H1 (cell line): ENCODE data around the gene TLK1. TPM values are rescaled to one million over a fixed set of nuclear protein-coding genes. Genes with fewer than 3 reads are reported as not detected.

ENCODE experiments used
- CTCF ChIA-PET: fragments of 300-600 bp; sonication (Branson Sonifier 250); formaldehyde crosslinking; loops from one replicate; lab custom pipeline; 2021; ENCODE audit not compliant: partially characterized antibody; lab: Charles Lee
- POLR2A ChIA-PET: fragments of 300-600 bp; sonication (Branson Sonifier 250); formaldehyde crosslinking; loops from one replicate; lab custom pipeline; 2021; ENCODE audit warnings: inconsistent platforms; ENCODE audit not compliant: partially characterized antibody; lab: Charles Lee
- DNase-seq, 2 experiments: peaks; one replicate each; pipeline versions ENCODE4 v3.0.0 to v3.0.0-alpha.2; 2010 to 2022; ENCODE audit warnings: low spot score in 2 of 2, low read depth in 1 of 2, mixed read lengths in 1 of 2
- FAIRE-seq: peaks from 2 replicates; lab custom pipeline; 2011; peaks lifted over from hg19 to GRCh38; lab: Jason Lieb, UNC
- H2AFZ ChIP-seq: 2 replicates; pipeline ENCODE4 v1.8.1; 2012; ENCODE audit warnings: low read length, inconsistent platforms
- H2AK5ac ChIP-seq: 2 replicates; pipeline ENCODE4 v1.6.1; 2013; ENCODE audit warnings: low read depth, low read length
- H2BK120ac ChIP-seq: replicated peaks from 2 replicates; pipeline ENCODE3; 2013; ENCODE audit warnings: low read depth, low read length, inconsistent platforms
- H2BK12ac ChIP-seq: 2 replicates; pipeline ENCODE4 v1.6.1; 2013; ENCODE audit warnings: low read depth, low read length
- H2BK15ac ChIP-seq: 2 replicates; pipeline ENCODE4 v1.6.1; 2013; ENCODE audit warnings: low read length
- H2BK20ac ChIP-seq: 2 replicates; pipeline ENCODE4 v1.6.1; 2013; ENCODE audit warnings: low read length
- H2BK5ac ChIP-seq: 2 replicates; pipeline ENCODE4 v1.6.1; 2013; ENCODE audit warnings: low read depth, low read length
- H3K14ac ChIP-seq: 2 replicates; pipeline ENCODE4 v1.6.1; 2013; ENCODE audit warnings: inconsistent platforms; ENCODE audit not compliant: insufficient read length
- H3K18ac ChIP-seq: 2 replicates; pipeline ENCODE4 v1.6.1; 2013; ENCODE audit warnings: low read length; ENCODE audit errors: extremely low read depth
- H3K23ac ChIP-seq: 2 replicates; pipeline ENCODE4 v1.6.1; 2013; ENCODE audit warnings: inconsistent platforms; ENCODE audit not compliant: insufficient read length
- H3K23me2 ChIP-seq: 2 replicates; pipeline ENCODE4 v1.6.1; 2013; ENCODE audit warnings: low read depth, low read length
- H3K27ac ChIP-seq: 2 replicates; pipeline ENCODE4 v1.6.1; 2011; ENCODE audit warnings: low read depth, low read length, inconsistent platforms
- H3K27me3 ChIP-seq, 4 experiments: replicated peaks in 1 of 4; 1 replicate in 1 of 4; 2 replicates in 3 of 4; pipeline versions ENCODE4 v1.6.1 to v1.8.1; 2011 to 2013; ENCODE audit warnings: low read length in 3 of 4, mild to moderate bottlenecking in 3 of 4, inconsistent platforms in 2 of 4, mixed read lengths in 2 of 4, moderate library complexity in 1 of 4; ENCODE audit not compliant: control insufficient read depth in 3 of 4, insufficient read depth in 3 of 4; ENCODE audit errors: extremely low read depth in 1 of 4
- H3K36me3 ChIP-seq, 4 experiments: 2 replicates each; pipeline versions ENCODE4 v1.6.1 to v1.8.1; 2011 to 2013; ENCODE audit warnings: mild to moderate bottlenecking in 4 of 4, low read length in 3 of 4, moderate library complexity in 2 of 4, control low read depth in 1 of 4, inconsistent platforms in 1 of 4; ENCODE audit not compliant: insufficient read depth in 4 of 4, control insufficient read depth in 2 of 4
- H3K4ac ChIP-seq: replicated peaks from 2 replicates; pipeline ENCODE3; 2013; ENCODE audit warnings: low read length, low read depth, mixed read lengths, inconsistent platforms; ENCODE audit not compliant: insufficient read length
- H3K4me1 ChIP-seq, 4 experiments: replicated peaks in 1 of 4; 1 replicate in 1 of 4; 2 replicates in 3 of 4; pipeline versions ENCODE4 v1.6.1 to v1.8.1; 2011 to 2013; ENCODE audit warnings: low read length in 3 of 4, inconsistent platforms in 2 of 4, mixed read lengths in 1 of 4; ENCODE audit not compliant: insufficient read depth in 4 of 4, control insufficient read depth in 3 of 4
- H3K4me2 ChIP-seq, 2 experiments: 2 replicates each; pipeline versions ENCODE4 v1.6.1 to v1.8.1; 2011 to 2013; ENCODE audit warnings: low read depth in 2 of 2, low read length in 2 of 2, control low read depth in 1 of 2, inconsistent platforms in 1 of 2, mild to moderate bottlenecking in 1 of 2; ENCODE audit not compliant: insufficient read depth in 1 of 2
- H3K4me3 ChIP-seq, 4 experiments: fragments of 200-600, 300-600 bp in 1 of 4; sonication (generic), shearing (Covaris generic), sonication (Bioruptor Twin) in 1 of 4; 2 replicates each; pipeline versions ENCODE4 v1.5.1 to v1.8.1; 2011 to 2016; ENCODE audit warnings: low read length in 4 of 4, low read depth in 3 of 4, control low read depth in 2 of 4, inconsistent platforms in 2 of 4, mild to moderate bottlenecking in 2 of 4, mixed read lengths in 1 of 4, moderate library complexity in 1 of 4; ENCODE audit not compliant: insufficient read depth in 2 of 4; ENCODE audit errors: extremely low read depth in 1 of 4
- H3K56ac ChIP-seq: replicated peaks from 2 replicates; pipeline ENCODE3; 2013; ENCODE audit warnings: low read depth, mild to moderate bottlenecking, mixed read lengths, low read length, inconsistent platforms; ENCODE audit not compliant: insufficient read length
- H3K79me1 ChIP-seq: 2 replicates; pipeline ENCODE4 v1.6.1; 2013; ENCODE audit warnings: low read depth, low read length, control low read depth
- H3K79me2 ChIP-seq, 2 experiments: 2 replicates each; pipeline versions ENCODE4 v1.6.1 to v1.8.1; 2012 to 2013; ENCODE audit warnings: low read length in 2 of 2, mild to moderate bottlenecking in 2 of 2, inconsistent platforms in 1 of 2; ENCODE audit not compliant: insufficient read depth in 2 of 2, control insufficient read depth in 1 of 2
- H3K9ac ChIP-seq, 4 experiments: replicated peaks in 1 of 4; 1 replicate in 1 of 4; 2 replicates in 3 of 4; pipeline versions ENCODE4 v1.6.1 to v1.8.1; 2011 to 2013; ENCODE audit warnings: low read depth in 3 of 4, low read length in 3 of 4, control low read depth in 2 of 4, mild to moderate bottlenecking in 2 of 4, moderate library complexity in 2 of 4, inconsistent platforms in 1 of 4; ENCODE audit errors: extremely low read depth in 1 of 4
- H3K9me3 ChIP-seq, 2 experiments: 2 replicates each; pipeline versions ENCODE4 v1.6.1 to v1.8.1; 2012 to 2013; ENCODE audit warnings: mild to moderate bottlenecking in 2 of 2, moderate library complexity in 2 of 2, control low read depth in 1 of 2, inconsistent platforms in 1 of 2, low read depth in 1 of 2, low read length in 1 of 2, mixed read lengths in 1 of 2; ENCODE audit not compliant: insufficient read depth in 2 of 2
- H4K20me1 ChIP-seq, 2 experiments: replicated peaks in 1 of 2; 2 replicates each; pipeline versions ENCODE3 to v1.8.1; 2011 to 2013; ENCODE audit warnings: inconsistent platforms in 2 of 2, low read length in 2 of 2, mild to moderate bottlenecking in 1 of 2; ENCODE audit not compliant: insufficient read depth in 2 of 2, control insufficient read depth in 1 of 2
- H4K5ac ChIP-seq: 2 replicates; pipeline ENCODE4 v1.6.1; 2013; ENCODE audit warnings: low read length, low read depth, mixed read lengths, inconsistent platforms; ENCODE audit not compliant: insufficient read length
- H4K8ac ChIP-seq: 2 replicates; pipeline ENCODE4 v1.8.0; 2013; ENCODE audit warnings: mild to moderate bottlenecking, moderate library complexity, low read length, inconsistent platforms; ENCODE audit not compliant: insufficient read depth; ENCODE audit errors: extremely low read depth
- H4K91ac ChIP-seq: replicated peaks from 2 replicates; pipeline ENCODE3; 2013; ENCODE audit warnings: low read length, mixed read lengths, inconsistent platforms; ENCODE audit not compliant: insufficient read length
- CBX8 ChIP-seq: fragments of 300-800, 300-1000 bp; sonication (generic); IDR thresholded peaks from 2 replicates; pipeline ENCODE4 v1.7.1; 2016; ENCODE audit warnings: low read depth, low read length, borderline replicate concordance
- GABPA ChIP-seq: IDR thresholded peaks from 2 replicates; pipeline ENCODE4 v1.6.1; 2011; ENCODE audit warnings: mild to moderate bottlenecking, low read length, moderate library complexity, borderline replicate concordance; ENCODE audit not compliant: insufficient read depth
- KDM5A ChIP-seq: fragments of 200-600 bp; IDR thresholded peaks from 2 replicates; pipeline ENCODE4 v1.7.1; 2012; ENCODE audit warnings: mild to moderate bottlenecking, low read length, inconsistent platforms, mixed read lengths
- POLR2A ChIP-seq, 2 experiments: IDR thresholded peaks; 1 replicate in 1 of 2; 2 replicates in 1 of 2; pipeline ENCODE4 v1.6.1; 2011; ENCODE audit warnings: low read depth in 2 of 2, low read length in 2 of 2, mild to moderate bottlenecking in 2 of 2; ENCODE audit errors: control extremely low read depth in 1 of 2
- POLR2AphosphoS5 ChIP-seq: IDR thresholded peaks from 2 replicates; pipeline ENCODE4 v1.6.1; 2011; ENCODE audit warnings: low read depth, low read length
- RBBP5 ChIP-seq: IDR thresholded peaks from 2 replicates; pipeline ENCODE4 v1.7.1; 2012; ENCODE audit warnings: low read depth, mild to moderate bottlenecking, inconsistent platforms, low read length, moderate library complexity, borderline replicate concordance
- RFX5 ChIP-seq: IDR thresholded peaks from 2 replicates; pipeline ENCODE4 v1.6.1; 2011; ENCODE audit warnings: low read depth, low read length, improper control_type of control experiment, borderline replicate concordance
- SIN3A ChIP-seq, 2 experiments: IDR thresholded peaks in 1 of 2; conservative IDR thresholded peaks in 1 of 2; 2 replicates each; pipeline ENCODE4 v1.6.1; 2011 to 2012; ENCODE audit warnings: low read length in 2 of 2, improper control_type of control experiment in 1 of 2, low read depth in 1 of 2, mild to moderate bottlenecking in 1 of 2
- SIRT6 ChIP-seq: IDR thresholded peaks from one replicate; pipeline ENCODE4 v1.7.1; 2012; ENCODE audit warnings: low read length, inconsistent platforms
- SP4 ChIP-seq: IDR thresholded peaks from 2 replicates; pipeline ENCODE4 v1.6.1; 2012; ENCODE audit warnings: low read length, inconsistent platforms
- SRF ChIP-seq: IDR thresholded peaks from 2 replicates; pipeline ENCODE4 v1.6.1; 2011; ENCODE audit warnings: mild to moderate bottlenecking, low read depth, low read length, moderate library complexity
- SUZ12 ChIP-seq: fragments of 200-600 bp; sonication (generic); IDR thresholded peaks from 2 replicates; pipeline ENCODE4 v1.6.1; 2012; ENCODE audit warnings: mild to moderate bottlenecking, inconsistent platforms, low read length, moderate library complexity, mixed read lengths
- TCF12 ChIP-seq: IDR thresholded peaks from 2 replicates; pipeline ENCODE4 v1.6.1; 2011; ENCODE audit warnings: low read depth, mild to moderate bottlenecking, low read length
- WGBS, 2 experiments: shearing (Covaris generic) in 1 of 2; methylation state at CpG; one replicate each; pipeline versions ENCODE4 v1.1.6 to v1.1.7; 2013 to 2015; ENCODE audit warnings: low lambda C conversion rate in 2 of 2, mixed read lengths in 2 of 2, inconsistent platforms in 1 of 2, low coverage in 1 of 2, missing lambda C conversion rate in 1 of 2; ENCODE audit not compliant: insufficient replicate concordance in 2 of 2, insufficient coverage in 1 of 2, insufficient read length in 1 of 2; ENCODE audit errors: extremely low coverage in 1 of 2, missing lambda C conversion rate in 1 of 2; 5-methylcytosine and 5-hydroxymethylcytosine counted together
- polyA plus RNA-seq, 7 experiments: library from polyadenylated mRNA; depleted of rRNA in 3 of 7; stranded (reverse) in 5 of 7; unstranded in 2 of 7; fragments of >200 nt in 5 of 7; fragments of 200-250 nt in 2 of 7; gene quantifications; 1 replicate in 5 of 7; 2 replicates in 1 of 7; 4 replicates in 1 of 7; pipeline versions ENCODE4 v1.2.1 to v1.2.3, GENCODE V29; 2011 to 2013; ENCODE audit warnings: missing spikeins in 2 of 7, mixed read lengths in 2 of 7
- total RNA-seq: library from RNA; stranded (reverse); fragmentation: NEBNext Ultra II Directional; extraction: Animal tissue kit (Norgen Biotek cat#: 25700); gene quantifications from 2 replicates; pipeline ENCODE4 v1.2.1, GENCODE V29; 2021
- TF ChIP-seq, protein P1 (sequence below): IDR thresholded peaks from 2 replicates; pipeline ENCODE4 v1.6.1; 2012; ENCODE audit warnings: inconsistent platforms

Gene TLK1
- total and polyA plus RNA-seq, 2 of the 8 experiments (the other 6 are each of a cell fraction or from before 2014, with no cell fraction given): 11.2 to 102 TPM

DNA sequence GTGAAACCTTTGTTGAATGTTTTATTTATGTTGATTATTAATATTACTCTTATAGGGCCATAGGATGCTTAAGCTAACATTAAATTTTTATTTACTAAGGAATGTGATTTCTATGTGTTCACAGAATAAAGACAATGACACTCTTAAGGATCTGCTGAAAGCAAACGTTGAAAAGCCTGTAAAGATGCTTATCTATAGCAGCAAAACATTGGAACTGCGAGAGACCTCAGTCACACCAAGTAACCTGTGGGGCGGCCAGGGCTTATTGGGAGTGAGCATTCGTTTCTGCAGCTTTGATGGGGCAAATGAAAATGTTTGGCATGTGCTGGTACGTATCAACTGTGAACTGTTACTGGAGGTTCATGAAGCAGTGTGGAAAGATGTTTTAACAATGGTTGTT is 211.3 kb downstream of the TLK1 start:
- Histone ChIP-seq H4K8ac (no peak overlapping the region), H3K56ac (no peak overlapping the region), H3K23ac (no peak overlapping the region), H3K36me3 (peaks cover 19 to 62% (median 42%) of the 10 kb centered on the region in 4 experiments), H3K4me2 (no peak overlapping the region), H4K5ac (no peak overlapping the region), H2BK15ac (no peak overlapping the region), H3K79me1 (no peaks in the 10 kb centered on the region), H3K23me2 (no peaks in the 10 kb centered on the region), H2BK5ac (no peak overlapping the region), H4K20me1 (peaks cover 4 to 14% of the 10 kb centered on the region in 2 experiments), H4K91ac (no peak overlapping the region), H3K4me3 (no peak overlapping the region), H3K4me1 (no peaks in the 10 kb centered on the region), H3K79me2 (peaks cover 0 to 32% of the 10 kb centered on the region in 2 experiments; a peak in 3 of 4 replicates), H2AK5ac (no peak overlapping the region), H3K4ac (no peak overlapping the region), H2BK120ac (no peak overlapping the region), H3K14ac (no peak overlapping the region), H3K18ac (no peak overlapping the region), H2AFZ (no peak overlapping the region), H2BK12ac (no peak overlapping the region), H3K27ac (no peak overlapping the region), H3K27me3 (no peaks in the 10 kb centered on the region), H3K9ac (no peak overlapping the region), H2BK20ac (no peak overlapping the region), H3K9me3 (no peaks in the 10 kb centered on the region)
- no peak for DNase-seq
- 88% methylated on average over 5 of the region's 5 CpGs; no CpG with 5 or more reads in 1 of the 2 experiments for WGBS, 2 experiments
- POLR2A ChIA-PET: interaction anchor here (0.6 kb wide), 1 partner anchor 287 kb away, joined by 3 read pairs; no protein-coding TSS in a partner anchor
- FAIRE-seq: no peak
- CTCF ChIA-PET: interaction anchor here (1.2 kb wide), 1 partner anchor 18 kb away, joined by 4 read pairs; no protein-coding TSS in a partner anchor
- TF ChIP-seq POLR2A (IDR thresholded peaks at IDR 0.05; ENCODE audit: control extremely low read depth in 1 of 2, low read depth in 2 of 2, low read length in 2 of 2) (no peak), POLR2AphosphoS5 (no peak), RFX5 (no peak), SRF (no peak), SUZ12 (no peak), SP4 (no peak), SIRT6 (no peak), GABPA (no peak), CBX8 (no peak), SIN3A (conservative IDR thresholded peaks at IDR 0.05 in 1 of 2, IDR thresholded peaks at IDR 0.05 in 1 of 2; ENCODE audit: low read depth in 1 of 2, low read length in 2 of 2) (no peak), TCF12 (no peak), KDM5A (no peak), RBBP5 (no peak)
- TF ChIP-seq, protein P1, sequence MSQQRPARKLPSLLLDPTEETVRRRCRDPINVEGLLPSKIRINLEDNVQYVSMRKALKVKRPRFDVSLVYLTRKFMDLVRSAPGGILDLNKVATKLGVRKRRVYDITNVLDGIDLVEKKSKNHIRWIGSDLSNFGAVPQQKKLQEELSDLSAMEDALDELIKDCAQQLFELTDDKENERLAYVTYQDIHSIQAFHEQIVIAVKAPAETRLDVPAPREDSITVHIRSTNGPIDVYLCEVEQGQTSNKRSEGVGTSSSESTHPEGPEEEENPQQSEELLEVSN: no peak
